Natural killer cell treated with Interleukin-12 subunit alpha and Interleukin-12 subunit beta and Interleukin-15 and Interleukin-18, amount 100 ng/mL, for 72 hours (primary cell): ENCODE measurements around the gene FOXI2. TPM values are rescaled to one million over a fixed set of nuclear protein-coding genes. Genes with fewer than 3 reads are reported as not detected.

ENCODE experiments used
- ATAC-seq, 2 donors: fragments of 150-1000 bp; cut with Tn5 transposase in 1 of 2; sonication (Bioruptor Pico), chemical (Tn5 transposase) in 1 of 2; 2 replicates each; pipeline ENCODE4 v1.10.0; 2021
- DNase-seq: peaks from one replicate; pipeline ENCODE4 v3.0.0; 2022; ENCODE audit warnings: low spot score
- H3K27ac Mint-ChIP-seq, 2 donors: 1 replicate in 1 of 2; 2 replicates in 1 of 2; pipeline ENCODE4 v1.8.0; 2022; ENCODE audit warnings: mixed read lengths in 2 of 2, mild to moderate bottlenecking in 1 of 2, moderate library complexity in 1 of 2
- H3K27me3 Mint-ChIP-seq, 2 donors: 1 replicate in 1 of 2; 2 replicates in 1 of 2; pipeline ENCODE4 v1.8.0; 2022; ENCODE audit warnings: mixed read lengths in 2 of 2
- H3K36me3 Mint-ChIP-seq: one replicate; pipeline ENCODE4 v1.8.0; 2022; ENCODE audit warnings: mixed read lengths
- H3K4me1 Mint-ChIP-seq, 2 donors: 1 replicate in 1 of 2; 2 replicates in 1 of 2; pipeline ENCODE4 v1.8.0; 2022; ENCODE audit warnings: low read depth in 2 of 2, mixed read lengths in 2 of 2, mild to moderate bottlenecking in 1 of 2
- H3K4me3 Mint-ChIP-seq: one replicate; pipeline ENCODE4 v1.8.0; 2022; ENCODE audit warnings: mixed read lengths
- H3K9me3 Mint-ChIP-seq: 2 replicates; pipeline ENCODE4 v1.8.0; 2022; ENCODE audit warnings: mixed read lengths
- total RNA-seq, 2 donors: library from RNA; stranded (reverse); gene quantifications; one replicate each; pipeline ENCODE4 v1.2.3, GENCODE V29; 2022

The FOXI2 gene
- total RNA-seq, 2 donors from 2014 or later = not detected

DNA sequence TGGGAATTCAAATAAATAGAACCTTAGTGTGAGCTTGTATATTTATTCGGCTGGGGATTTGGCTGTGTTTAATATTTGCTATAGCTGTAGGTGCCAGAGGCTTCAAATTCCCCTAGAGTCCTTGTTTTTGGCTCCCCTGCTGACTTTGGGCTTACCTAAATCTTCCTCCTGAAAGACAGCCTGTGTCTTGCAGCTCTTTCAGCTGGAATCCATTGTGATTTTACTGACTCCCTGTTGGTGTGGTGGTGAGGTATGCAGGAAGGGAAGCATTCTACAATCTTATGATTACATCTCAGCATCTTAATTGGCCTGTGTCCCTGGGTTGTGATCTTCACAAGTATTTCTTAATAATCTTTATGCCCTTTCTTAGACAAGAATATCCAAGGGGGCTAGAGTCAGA is 25.9 kb downstream of the FOXI2 start:
- DNase-seq = no peak

DNA sequence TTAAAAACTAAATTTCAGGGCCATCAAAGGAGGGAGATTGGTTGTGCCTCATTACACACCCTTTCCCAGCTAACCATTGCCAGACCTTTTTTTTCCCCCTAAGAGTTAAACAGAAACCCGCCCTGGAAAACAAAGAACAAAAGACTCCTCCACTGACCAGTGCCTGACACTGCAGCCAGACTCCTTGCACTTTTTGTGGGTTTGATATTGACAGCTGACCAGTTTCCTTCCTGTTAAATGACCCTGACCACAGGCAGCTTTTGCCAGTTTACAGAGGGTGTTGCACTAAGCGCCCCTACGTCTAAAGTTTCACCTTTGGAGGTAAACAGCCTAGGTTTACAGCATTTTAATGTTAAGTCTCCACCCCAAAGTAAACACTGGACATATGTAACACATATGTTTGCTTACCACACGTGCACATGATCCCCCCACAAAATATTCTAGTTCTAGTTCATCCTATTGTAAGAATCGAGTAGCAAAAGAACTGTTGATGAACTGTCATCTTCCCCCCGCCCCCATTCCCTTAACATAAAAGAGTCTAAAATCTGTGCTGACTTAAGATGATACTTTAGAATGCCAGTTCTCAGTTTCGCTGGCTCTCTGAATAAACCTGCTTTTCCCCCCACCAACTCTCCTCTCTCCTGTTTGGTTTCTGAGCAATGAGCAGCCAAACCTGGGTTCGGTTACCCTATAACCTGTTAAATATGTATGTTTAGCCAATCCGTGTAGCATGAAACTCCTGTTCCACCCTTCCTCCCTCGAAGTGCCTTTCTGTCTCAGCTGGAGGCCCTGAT is 38.0 kb downstream of the FOXI2 start:
- no peaks in the 10 kb centered on the region for H3K9me3 Mint-ChIP-seq
- H3K27ac Mint-ChIP-seq = no peak overlapping the region
- ATAC-seq (no peak), DNase-seq (no peak)
- peaks cover 5 to 9% of the 10 kb centered on the region in 2 donors for H3K27me3 Mint-ChIP-seq
- H3K36me3 Mint-ChIP-seq = no peaks in the 10 kb centered on the region
- H3K4me1 Mint-ChIP-seq = no peaks in the 10 kb centered on the region
- no peak overlapping the region for H3K4me3 Mint-ChIP-seq

More for the DNA sequence above, 25.9 kb downstream of the FOXI2 start:
- H3K4me3 Mint-ChIP-seq = no peak overlapping the region
- H3K4me1 Mint-ChIP-seq = no peaks in the 10 kb centered on the region
- H3K27me3 Mint-ChIP-seq = peaks cover 40 to 66% of the 10 kb centered on the region in 2 donors
- no peak overlapping the region for H3K27ac Mint-ChIP-seq
- no peaks in the 10 kb centered on the region for H3K36me3 Mint-ChIP-seq
- no peak for ATAC-seq
- no peaks in the 10 kb centered on the region for H3K9me3 Mint-ChIP-seq

DNA sequence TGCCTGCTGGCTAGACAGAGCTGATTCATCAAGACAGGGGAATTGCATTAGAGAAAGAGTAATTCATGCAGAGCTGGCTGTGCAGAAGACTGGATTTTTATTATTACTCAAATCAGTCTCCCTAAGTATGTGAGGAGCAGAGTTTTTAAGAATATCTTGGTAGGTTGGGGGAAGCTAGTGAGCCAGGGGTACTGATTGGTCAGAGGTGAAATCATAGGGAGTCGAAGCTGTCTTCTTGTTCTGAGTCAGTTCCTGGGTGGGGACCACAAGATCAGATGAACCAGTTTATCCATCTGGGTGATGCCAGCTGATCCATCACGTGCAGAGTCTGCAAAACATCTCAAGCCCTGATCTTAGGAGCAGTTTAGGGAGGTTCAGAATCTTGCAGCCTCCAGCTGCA is 39.8 kb downstream of the FOXI2 start:
- Mint-ChIP-seq H3K4me1 (no peaks in the 10 kb centered on the region), H3K27me3 (peaks cover 0 to 11% of the 10 kb centered on the region in 2 donors), H3K27ac (no peak overlapping the region), H3K9me3 (no peaks in the 10 kb centered on the region), H3K4me3 (no peak overlapping the region), H3K36me3 (no peaks in the 10 kb centered on the region)
- DNase-seq = no peak
- no peak for ATAC-seq

DNA sequence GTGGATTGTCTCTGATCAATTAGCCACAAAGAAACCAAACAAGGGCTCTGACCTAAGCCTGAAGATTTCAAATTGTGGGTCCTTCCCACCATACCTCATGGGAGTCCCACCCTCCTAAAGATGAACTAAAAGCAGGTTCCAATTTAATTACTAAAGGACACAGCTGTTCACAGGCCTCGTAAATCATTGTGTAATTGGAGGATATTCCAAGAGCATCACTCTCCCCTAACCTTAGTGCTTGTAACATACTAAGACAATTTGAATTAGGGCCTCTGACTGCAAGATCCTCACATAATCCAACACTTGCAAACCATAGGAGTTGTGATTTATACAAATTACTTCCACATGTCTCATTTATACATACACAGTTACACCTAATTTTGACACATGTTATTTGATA is 44.4 kb downstream of the FOXI2 start:
- H3K4me1 Mint-ChIP-seq = no peaks in the 10 kb centered on the region

DNA sequence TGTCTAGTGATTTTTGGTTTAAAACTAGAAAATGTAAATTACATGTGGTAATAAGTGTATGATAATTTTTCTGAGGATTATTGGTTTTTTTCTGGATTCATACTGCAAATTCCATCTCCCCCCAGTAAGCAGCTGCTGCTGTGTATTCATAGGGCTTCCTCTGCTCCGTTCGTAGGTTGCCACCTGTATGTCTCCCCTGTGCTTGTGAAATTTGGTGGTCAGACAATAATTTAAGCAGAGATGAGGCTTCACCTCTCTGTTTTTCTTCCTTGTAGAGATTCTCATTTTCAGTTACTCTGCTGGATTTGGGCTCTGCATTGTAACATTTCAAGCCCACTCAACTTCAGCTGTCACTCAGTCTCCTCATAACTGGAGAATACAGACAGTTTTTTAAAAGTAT is 50.9 kb downstream of the FOXI2 start:
- Mint-ChIP-seq H3K4me1 (no peaks in the 10 kb centered on the region), H3K9me3 (no peaks in the 10 kb centered on the region), H3K27me3 (peaks cover 19 to 24% of the 10 kb centered on the region in 2 donors), H3K27ac (no peak overlapping the region), H3K4me3 (no peak overlapping the region), H3K36me3 (no peaks in the 10 kb centered on the region)
- no peak for ATAC-seq
- DNase-seq = no peak

More for the DNA sequence above, 44.4 kb downstream of the FOXI2 start:
- Mint-ChIP-seq H3K27me3 (peaks cover 11 to 12% of the 10 kb centered on the region in 2 donors), H3K4me3 (no peak overlapping the region), H3K27ac (no peak overlapping the region), H3K9me3 (no peaks in the 10 kb centered on the region), H3K36me3 (no peaks in the 10 kb centered on the region)
- ATAC-seq (no peak), DNase-seq (no peak)

DNA sequence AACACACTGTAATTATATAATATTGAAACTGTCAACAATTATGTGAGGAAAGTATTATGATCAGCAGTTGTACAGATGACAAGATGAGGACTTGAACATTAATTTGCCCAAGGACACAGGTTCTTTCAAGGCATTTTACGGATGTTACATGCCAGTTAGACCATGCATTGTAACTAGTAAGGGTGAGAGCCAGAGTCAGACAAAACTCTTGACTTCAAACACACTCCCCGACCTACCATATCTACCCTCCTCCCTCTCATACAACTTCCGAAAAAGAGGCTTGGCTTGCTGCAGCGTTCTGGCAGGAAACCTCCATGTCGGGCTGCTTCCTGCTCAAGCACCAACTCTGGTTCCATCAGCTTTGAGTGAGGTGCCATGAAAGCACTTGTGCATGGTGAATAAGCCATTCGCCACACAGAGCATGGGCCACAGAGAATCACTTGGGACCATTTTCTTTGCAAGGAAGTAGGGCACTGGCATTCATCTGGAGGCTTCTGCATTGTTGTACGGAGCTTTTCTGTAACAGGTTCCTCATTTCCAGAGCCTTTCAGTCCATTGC is 53.2 kb downstream of the FOXI2 start:
- H3K27ac Mint-ChIP-seq = no peak overlapping the region
- ATAC-seq (no peak), DNase-seq (no peak)
- peaks cover 23 to 30% of the 10 kb centered on the region in 2 donors for H3K27me3 Mint-ChIP-seq
- no peaks in the 10 kb centered on the region for H3K4me1 Mint-ChIP-seq
- no peak overlapping the region for H3K4me3 Mint-ChIP-seq
- H3K9me3 Mint-ChIP-seq = no peaks in the 10 kb centered on the region
- no peaks in the 10 kb centered on the region for H3K36me3 Mint-ChIP-seq

Other genes starting within 250 kb of the FOXI2 start
- not detected for gene NPS, start 187.9 kb upstream of the FOXI2 start, total RNA-seq
- not detected for gene CLRN3, start 155.8 kb downstream of the FOXI2 start, total RNA-seq
- 100 to 1,000 TPM in 1 of 2 donors, 10 to 100 TPM in 1; 65.1 to 147 TPM for gene PTPRE, start 169.9 kb downstream of the FOXI2 start, total RNA-seq